Subcutaneous adipose tissue (tissue), 4 donors: ENCODE data around the gene SPRR2B. TPM values are rescaled to one million over a fixed set of nuclear protein-coding genes. Genes with fewer than 3 reads are reported as not detected.

Source experiments
- CTCF ChIP-seq: fragments of 450-650 bp; IDR thresholded peaks from one replicate; pipeline ENCODE4 v1.5.1; 2016; ENCODE audit warnings: low read depth, mild to moderate bottlenecking, control low read depth, antibody characterized with exemption, moderate library complexity
- total RNA-seq, 4 donors: library from RNA; depleted of rRNA; stranded (reverse); fragments of >200 nt; gene quantifications; one replicate each; pipeline ENCODE4 v1.1.0, GENCODE V29; 2016

SPRR2B gene
- total RNA-seq, 4 donors from 2014 or later, result not detected

- no peak for TF ChIP-seq CTCF
Measured at GRCh38 chr1:153094426-153094825, 23.0 kb upstream of the SPRR2B start, which contains the start of gene SPRR2E. Gene SPRR2E (minus strand): TSS chr1:153094526. CDS start chr1:153093751, 775 bp downstream.

GRCh38 chr1:153087652-153088051 is 16.2 kb upstream of the SPRR2B start:
- no peak for TF ChIP-seq CTCF

- TF ChIP-seq CTCF, result no peak
Measured at GRCh38 chr1:153081736-153082135, 10.3 kb upstream of the SPRR2B start.

- no peak for TF ChIP-seq CTCF
Measured at GRCh38 chr1:153072806-153073726, 1.7 kb upstream of the SPRR2B start.

- no peak for TF ChIP-seq CTCF
Measured at GRCh38 chr1:153070243-153070642, 1.2 kb downstream of the SPRR2B start.

- no peak for TF ChIP-seq CTCF
Measured at GRCh38 chr1:153058826-153059784, 12.3 kb downstream of the SPRR2B start.

- TF ChIP-seq CTCF, result no peak
Measured at GRCh38 chr1:153058154-153058553, 13.3 kb downstream of the SPRR2B start.
